ENCODE results near the gene SLC39A9. TPM values are rescaled to one million over a fixed set of nuclear protein-coding genes. Genes with fewer than 3 reads are reported as not detected.
"Not testable (repeated sequence)": the region's sequence is repeated elsewhere in the genome, so short reads cannot be mapped to it uniquely, and the experiment has no call there.

SLC39A9 gene
- total RNA-seq, 1 experiment from 2014 or later, result 161 TPM

DNA sequence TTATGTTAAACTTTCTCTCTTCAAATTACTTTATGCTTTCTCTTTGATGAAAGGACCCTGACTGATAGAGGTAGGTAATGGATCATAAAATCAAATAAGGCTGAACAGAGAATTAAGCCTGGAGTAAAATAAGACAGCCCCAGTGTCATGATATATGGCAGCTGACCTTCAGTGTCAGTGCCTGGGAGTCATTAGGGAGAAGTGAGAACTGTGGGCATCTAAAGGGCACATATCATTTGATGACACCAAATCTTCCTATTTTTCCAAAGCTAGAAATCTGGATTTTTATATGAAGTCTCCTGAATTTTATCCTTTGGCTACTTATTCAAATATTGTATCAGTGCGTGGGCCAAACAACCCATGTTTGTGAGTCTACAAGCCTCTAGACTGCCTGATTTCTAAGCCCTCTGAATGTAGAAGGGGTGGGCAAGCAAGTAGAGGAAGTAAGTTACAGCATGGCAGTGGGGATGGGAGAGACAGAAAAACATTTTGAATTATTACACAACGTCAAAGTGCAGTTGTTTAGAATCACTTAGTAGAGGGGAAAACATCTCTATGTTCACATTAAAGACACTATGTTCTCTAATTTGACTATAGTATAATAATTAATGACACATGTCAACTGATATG, 10.0 kb downstream of the SLC39A9 start:
- H4K20me1 ChIP-seq (ENCODE audit: insufficient read depth, low read depth, low read length), result no peaks in the 10 kb centered on the region
- H2AFZ ChIP-seq (ENCODE audit: low read length), result no peak overlapping the region
- no peaks in the 10 kb centered on the region for H3K9me3 ChIP-seq (ENCODE audit: low read length)
- H3K27me3 ChIP-seq (ENCODE audit: low read length), result no peaks in the 10 kb centered on the region
- no peak overlapping the region for H3K9ac ChIP-seq (ENCODE audit: low read length)
- no peaks in the 10 kb centered on the region for H3K4me1 ChIP-seq (ENCODE audit: low read length)
- no peaks in the 10 kb centered on the region for H3K9me2 ChIP-seq (replicated peaks; ENCODE audit: insufficient read depth, low read length)
- H3K79me2 ChIP-seq (ENCODE audit: low read length), result peaks cover 96% of the 10 kb centered on the region
- no peak for DNase-seq
- H3K36me3 ChIP-seq (ENCODE audit: insufficient read depth, low read length), result 0 out of 2 replicates have a peak, but pooled peaks cover 12% of the 10 kb centered on the region
- no peak overlapping the region for H3K4me3 ChIP-seq (ENCODE audit: low read length)
- no peak overlapping the region for H3K27ac ChIP-seq (ENCODE audit: low read length)
- no peak overlapping the region for H3K4me2 ChIP-seq (ENCODE audit: low read depth, low read length, poor library complexity, severe bottlenecking)

DNA sequence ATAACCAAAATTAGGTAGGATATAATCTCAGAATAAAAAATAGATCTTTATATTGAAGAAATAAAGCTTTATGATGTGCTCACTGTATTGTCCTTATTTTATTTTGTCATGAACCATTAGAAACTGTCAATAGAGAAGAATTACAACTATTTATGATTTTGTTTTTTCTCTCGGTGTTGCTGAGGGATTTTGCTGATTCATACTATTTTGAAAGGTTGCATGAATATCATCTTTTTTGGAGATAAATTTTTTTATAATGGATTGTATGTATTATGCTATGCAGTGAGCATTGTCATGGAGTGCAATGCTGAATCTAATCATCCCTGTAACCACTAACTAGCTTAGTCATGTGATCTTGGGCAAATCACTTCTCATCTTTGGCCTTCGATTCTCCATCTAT, 15.0 kb downstream of the SLC39A9 start:
- DNase-seq, result no peak
- Histone ChIP-seq H3K4me3 (ENCODE audit: low read length) (no peak overlapping the region), H3K27ac (ENCODE audit: low read length) (no peak overlapping the region), H2AFZ (ENCODE audit: low read length) (no peak overlapping the region), H3K27me3 (ENCODE audit: low read length) (no peaks in the 10 kb centered on the region), H3K79me2 (ENCODE audit: low read length) (peaks cover 86% of the 10 kb centered on the region), H3K4me1 (ENCODE audit: low read length) (no peaks in the 10 kb centered on the region), H3K36me3 (ENCODE audit: insufficient read depth, low read length) (no peaks in the 10 kb centered on the region), H3K9me3 (ENCODE audit: low read length) (peaks cover 5% of the 10 kb centered on the region; the same call in 1 of the 2 replicates), H3K9me2 (replicated peaks; ENCODE audit: insufficient read depth, low read length) (no peaks in the 10 kb centered on the region), H3K4me2 (ENCODE audit: low read depth, low read length, poor library complexity, severe bottlenecking) (no peak overlapping the region), H4K20me1 (ENCODE audit: insufficient read depth, low read depth, low read length) (no peaks in the 10 kb centered on the region), H3K9ac (ENCODE audit: low read length) (no peak overlapping the region)

DNA sequence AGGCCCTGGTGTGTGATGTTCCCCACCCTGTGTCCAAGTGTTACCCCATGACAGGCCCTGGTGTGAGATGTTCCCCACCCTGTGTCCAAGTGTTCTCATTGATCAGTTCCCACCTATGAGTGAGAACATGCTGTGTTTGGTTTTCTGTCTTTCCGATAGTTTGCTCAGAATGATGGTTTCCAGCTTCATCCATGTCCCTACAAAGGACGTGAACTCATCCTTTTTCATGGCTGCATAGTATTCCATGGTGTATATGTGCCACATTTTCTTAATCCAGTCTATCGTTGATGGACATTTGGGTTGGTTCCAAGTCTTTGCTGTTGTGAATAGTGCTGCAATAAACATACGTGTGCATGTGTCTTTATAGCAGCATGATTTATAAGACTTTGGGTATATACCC, 17.6 kb downstream of the SLC39A9 start:
- not testable (repeated sequence) for H3K9me3 ChIP-seq (ENCODE audit: low read length); DNase-seq; H3K9me2 ChIP-seq (replicated peaks; ENCODE audit: insufficient read depth, low read length); H3K36me3 ChIP-seq (ENCODE audit: insufficient read depth, low read length); H3K27me3 ChIP-seq (ENCODE audit: low read length); H3K4me1 ChIP-seq (ENCODE audit: low read length); H2AFZ ChIP-seq (ENCODE audit: low read length); H3K4me3 ChIP-seq (ENCODE audit: low read length); H3K9ac ChIP-seq (ENCODE audit: low read length); H3K27ac ChIP-seq (ENCODE audit: low read length); H4K20me1 ChIP-seq (ENCODE audit: insufficient read depth, low read depth, low read length); H3K4me2 ChIP-seq (ENCODE audit: low read depth, low read length, poor library complexity, severe bottlenecking)
- H3K79me2 ChIP-seq (ENCODE audit: low read length), result peaks cover 81% of the 10 kb centered on the region

DNA sequence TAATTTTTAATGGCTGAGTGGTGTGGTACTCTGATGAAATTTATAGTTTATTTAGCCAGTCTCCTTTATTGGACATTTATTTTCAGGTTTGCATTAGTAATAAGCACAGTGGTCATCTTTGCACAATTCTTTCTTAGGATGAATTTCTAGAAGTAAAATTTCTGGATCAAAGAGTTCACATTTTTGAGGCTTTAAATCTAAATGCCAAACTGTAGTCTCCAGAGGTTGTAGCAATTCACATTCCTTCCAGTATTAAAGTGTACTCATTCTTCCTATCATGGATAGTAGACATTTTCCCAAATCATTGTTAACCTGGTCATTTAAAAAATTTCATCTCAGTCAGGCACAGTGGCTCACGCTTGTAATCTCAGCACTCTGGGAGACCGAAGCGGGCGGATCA, 24.8 kb downstream of the SLC39A9 start:
- Histone ChIP-seq H3K4me3 (ENCODE audit: low read length) (no peak overlapping the region), H3K36me3 (ENCODE audit: insufficient read depth, low read length) (peaks cover 24% of the 10 kb centered on the region), H4K20me1 (ENCODE audit: insufficient read depth, low read depth, low read length) (no peaks in the 10 kb centered on the region), H3K9ac (ENCODE audit: low read length) (no peak overlapping the region), H3K9me3 (ENCODE audit: low read length) (no peaks in the 10 kb centered on the region), H2AFZ (ENCODE audit: low read length) (no peak overlapping the region), H3K27me3 (ENCODE audit: low read length) (no peaks in the 10 kb centered on the region), H3K27ac (ENCODE audit: low read length) (no peak overlapping the region), H3K9me2 (replicated peaks; ENCODE audit: insufficient read depth, low read length) (no peaks in the 10 kb centered on the region), H3K4me2 (ENCODE audit: low read depth, low read length, poor library complexity, severe bottlenecking) (no peak overlapping the region), H3K4me1 (ENCODE audit: low read length) (peaks cover 3% of the 10 kb centered on the region; the same call in 1 of the 2 replicates), H3K79me2 (ENCODE audit: low read length) (peaks cover 70% of the 10 kb centered on the region)
- DNase-seq, result no peak

DNA sequence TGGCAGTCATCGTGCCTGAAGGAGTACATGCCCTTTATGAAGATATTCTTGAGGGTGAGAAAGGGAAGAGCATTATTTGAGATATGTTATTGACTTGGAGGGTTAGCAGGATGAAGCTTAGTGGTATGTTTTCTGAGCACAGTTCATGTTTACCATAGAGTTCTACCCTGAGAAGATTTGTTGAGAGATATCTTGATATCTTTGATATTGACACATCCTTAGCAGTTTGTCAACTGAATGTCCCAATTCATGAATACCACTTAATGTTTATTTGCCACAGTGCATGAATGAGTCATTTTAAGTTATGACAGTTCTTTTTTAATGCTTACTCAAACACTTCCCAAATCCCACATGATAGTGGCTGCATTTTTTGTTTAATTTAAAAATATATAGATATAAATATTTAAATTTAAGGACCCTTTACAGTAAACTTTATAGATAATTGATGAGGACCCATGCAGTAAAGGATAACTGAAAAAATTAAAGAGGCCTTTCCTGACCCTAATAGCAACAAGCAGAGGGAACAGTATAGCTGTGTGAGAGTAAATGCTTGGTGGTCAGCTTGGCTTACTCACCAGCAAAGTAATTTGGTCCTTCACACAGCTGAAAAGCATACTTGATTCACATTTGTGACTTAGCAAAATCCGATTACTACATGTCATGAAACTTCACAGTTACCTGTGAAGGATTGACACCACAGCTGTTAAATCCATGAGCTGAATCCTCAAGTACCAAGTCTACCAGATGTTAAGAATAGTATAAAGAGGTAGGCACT, 25.8 kb downstream of the SLC39A9 start:
- Histone ChIP-seq H3K36me3 (ENCODE audit: insufficient read depth, low read length) (peaks cover 24% of the 10 kb centered on the region), H3K9ac (ENCODE audit: low read length) (no peak overlapping the region), H3K4me3 (ENCODE audit: low read length) (no peak overlapping the region), H3K4me1 (ENCODE audit: low read length) (peaks cover 3% of the 10 kb centered on the region; the same call in 1 of the 2 replicates), H3K27ac (ENCODE audit: low read length) (no peak overlapping the region), H2AFZ (ENCODE audit: low read length) (no peak overlapping the region), H3K79me2 (ENCODE audit: low read length) (peaks cover 71% of the 10 kb centered on the region), H3K27me3 (ENCODE audit: low read length) (no peaks in the 10 kb centered on the region), H3K9me2 (replicated peaks; ENCODE audit: insufficient read depth, low read length) (no peaks in the 10 kb centered on the region), H3K4me2 (ENCODE audit: low read depth, low read length, poor library complexity, severe bottlenecking) (no peak overlapping the region), H4K20me1 (ENCODE audit: insufficient read depth, low read depth, low read length) (no peaks in the 10 kb centered on the region), H3K9me3 (ENCODE audit: low read length) (no peaks in the 10 kb centered on the region)
- DNase-seq, result no peak

DNA sequence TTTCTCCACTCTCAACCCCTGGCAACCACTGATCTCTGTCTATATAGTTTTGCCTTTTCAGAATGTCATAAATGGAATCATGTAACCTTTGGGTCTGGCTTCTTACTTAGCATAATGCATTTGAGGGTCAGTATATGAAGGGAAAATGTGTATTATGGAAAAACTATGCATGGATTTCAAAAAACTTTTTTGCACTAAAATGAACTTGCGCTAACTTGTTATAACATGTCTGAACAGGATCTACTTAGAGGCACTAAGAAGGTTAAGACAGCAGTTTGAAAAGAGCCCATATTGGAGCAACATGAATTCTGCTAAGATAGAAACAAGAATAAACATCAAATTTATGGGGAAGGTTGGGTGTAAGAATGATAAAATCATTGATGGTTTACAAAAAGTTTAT, 29.1 kb downstream of the SLC39A9 start:
- Histone ChIP-seq H3K4me3 (ENCODE audit: low read length) (no peak overlapping the region), H3K79me2 (ENCODE audit: low read length) (peaks cover 71% of the 10 kb centered on the region), H3K4me1 (ENCODE audit: low read length) (peaks cover 3% of the 10 kb centered on the region; the same call in 1 of the 2 replicates), H3K9me3 (ENCODE audit: low read length) (no peaks in the 10 kb centered on the region), H2AFZ (ENCODE audit: low read length) (no peak overlapping the region), H3K4me2 (ENCODE audit: low read depth, low read length, poor library complexity, severe bottlenecking) (no peak overlapping the region), H3K36me3 (ENCODE audit: insufficient read depth, low read length) (peaks cover 28% of the 10 kb centered on the region), H3K9ac (ENCODE audit: low read length) (no peak overlapping the region), H3K27ac (ENCODE audit: low read length) (no peak overlapping the region), H3K9me2 (replicated peaks; ENCODE audit: insufficient read depth, low read length) (no peaks in the 10 kb centered on the region), H4K20me1 (ENCODE audit: insufficient read depth, low read depth, low read length) (no peaks in the 10 kb centered on the region), H3K27me3 (ENCODE audit: low read length) (no peaks in the 10 kb centered on the region)
- DNase-seq, result no peak

DNA sequence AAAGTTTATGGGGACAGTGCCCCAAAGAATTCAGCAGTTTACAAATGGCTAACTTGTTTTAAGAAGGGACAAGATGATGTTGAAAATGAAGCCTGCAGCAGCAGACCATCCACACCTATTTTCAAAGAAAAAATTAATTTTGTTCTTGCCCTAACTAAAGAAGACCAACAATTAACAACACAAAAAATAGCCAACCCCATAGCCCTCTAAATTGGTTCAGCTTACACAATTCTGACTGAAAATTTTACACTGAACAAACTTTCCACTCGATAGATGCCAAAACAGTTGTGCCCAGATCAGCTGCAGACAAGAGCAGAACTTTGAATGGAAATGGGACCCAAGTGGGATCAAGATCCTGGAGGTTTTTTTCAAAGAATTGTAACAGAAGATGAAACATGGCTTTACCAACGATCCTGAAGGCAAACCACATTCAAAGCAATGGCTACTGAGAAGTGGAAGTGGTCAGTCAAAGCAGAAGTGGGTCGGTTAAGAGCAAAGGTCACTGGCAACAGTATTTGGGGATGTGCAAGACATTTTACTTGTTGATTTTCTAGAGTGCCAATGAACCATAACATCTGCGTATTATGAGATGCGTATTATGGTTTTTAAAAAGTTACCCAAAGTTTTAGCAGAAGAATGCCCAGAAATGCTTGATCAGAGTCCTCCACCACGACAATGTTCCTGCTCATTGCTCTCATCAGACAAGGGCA, 30.0 kb downstream of the SLC39A9 start:
- H3K9me3 ChIP-seq (ENCODE audit: low read length), result no peaks in the 10 kb centered on the region
- H2AFZ ChIP-seq (ENCODE audit: low read length), result no peak overlapping the region
- no peak for DNase-seq
- H4K20me1 ChIP-seq (ENCODE audit: insufficient read depth, low read depth, low read length), result no peaks in the 10 kb centered on the region
- H3K27me3 ChIP-seq (ENCODE audit: low read length), result no peaks in the 10 kb centered on the region
- H3K4me1 ChIP-seq (ENCODE audit: low read length), result peaks cover 3% of the 10 kb centered on the region; the same call in 1 of the 2 replicates
- H3K4me3 ChIP-seq (ENCODE audit: low read length), result no peak overlapping the region
- no peak overlapping the region for H3K27ac ChIP-seq (ENCODE audit: low read length)
- no peak overlapping the region for H3K4me2 ChIP-seq (ENCODE audit: low read depth, low read length, poor library complexity, severe bottlenecking)
- H3K9me2 ChIP-seq (replicated peaks; ENCODE audit: insufficient read depth, low read length), result no peaks in the 10 kb centered on the region
- H3K9ac ChIP-seq (ENCODE audit: low read length), result no peak overlapping the region
- peaks cover 73% of the 10 kb centered on the region for H3K79me2 ChIP-seq (ENCODE audit: low read length)
- H3K36me3 ChIP-seq (ENCODE audit: insufficient read depth, low read length), result peaks cover 28% of the 10 kb centered on the region

DNA sequence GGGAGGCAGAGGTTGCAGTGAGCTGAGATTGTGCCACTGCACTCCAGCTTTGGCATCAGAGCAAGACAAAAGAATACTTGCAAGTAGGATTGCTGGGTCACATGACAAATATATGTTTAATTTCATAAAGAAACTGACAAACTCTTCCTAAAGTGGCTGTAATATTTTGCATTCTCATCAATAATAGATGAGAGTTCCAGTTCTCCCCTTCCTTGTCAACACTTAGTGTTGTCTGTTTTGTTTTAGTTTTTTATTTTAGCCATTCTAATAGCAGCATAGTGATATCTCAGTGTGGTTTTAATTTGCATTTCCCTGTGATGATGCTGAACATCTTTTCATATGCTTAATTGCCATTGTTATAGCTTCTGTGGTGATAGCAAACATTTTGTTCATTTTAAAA, 31.2 kb downstream of the SLC39A9 start:
- Histone ChIP-seq H3K9ac (ENCODE audit: low read length) (no peak overlapping the region), H4K20me1 (ENCODE audit: insufficient read depth, low read depth, low read length) (no peaks in the 10 kb centered on the region), H3K9me2 (replicated peaks; ENCODE audit: insufficient read depth, low read length) (no peaks in the 10 kb centered on the region), H3K36me3 (ENCODE audit: insufficient read depth, low read length) (peaks cover 23% of the 10 kb centered on the region), H3K79me2 (ENCODE audit: low read length) (peaks cover 77% of the 10 kb centered on the region), H3K9me3 (ENCODE audit: low read length) (no peaks in the 10 kb centered on the region), H3K27me3 (ENCODE audit: low read length) (no peaks in the 10 kb centered on the region), H3K27ac (ENCODE audit: low read length) (no peak overlapping the region), H3K4me2 (ENCODE audit: low read depth, low read length, poor library complexity, severe bottlenecking) (no peak overlapping the region), H3K4me1 (ENCODE audit: low read length) (peaks cover 10% of the 10 kb centered on the region), H3K4me3 (ENCODE audit: low read length) (no peak overlapping the region), H2AFZ (ENCODE audit: low read length) (no peak overlapping the region)
- DNase-seq, result no peak
